Measurements from ENCODE around the gene ZCCHC2. TPM values are rescaled to one million over a fixed set of nuclear protein-coding genes. Genes with fewer than 3 reads are reported as not detected.

The ZCCHC2 gene
- total RNA-seq, 1 donor from 2014 or later, result 18.3 TPM

DNA sequence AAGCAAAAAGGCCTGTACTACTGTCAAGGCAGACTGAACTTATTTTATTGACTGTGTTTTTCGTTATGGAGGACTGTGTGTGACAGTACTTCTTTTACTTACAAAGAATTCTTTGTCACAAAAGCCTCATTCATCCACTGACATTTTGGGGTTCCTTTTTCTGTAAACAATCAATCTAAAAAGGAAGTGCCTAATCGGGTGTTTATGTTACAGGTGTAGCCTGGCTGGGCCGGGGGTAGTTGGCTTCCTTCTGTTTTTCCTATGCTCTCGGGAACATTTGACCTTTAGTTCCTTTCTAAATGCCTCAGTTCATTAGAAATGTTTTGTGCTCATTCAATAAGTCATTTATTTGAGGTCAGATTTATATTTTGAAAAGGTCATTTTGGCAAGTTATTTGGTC is 8.3 kb downstream of the ZCCHC2 start:
- Mint-ChIP-seq H3K9me3 (no peaks in the 10 kb centered on the region), H3K27ac (no peak overlapping the region), H3K4me3 (no peak overlapping the region), H3K27me3 (ENCODE audit: low read depth) (no peaks in the 10 kb centered on the region), H3K4me1 (peaks cover 20% of the 10 kb centered on the region), H3K36me3 (no peaks in the 10 kb centered on the region)
- no peak for DNase-seq (ENCODE audit: low spot score in 2 of 2, unreplicated experiment in 2 of 2)
- TF ChIP-seq, protein P1, sequence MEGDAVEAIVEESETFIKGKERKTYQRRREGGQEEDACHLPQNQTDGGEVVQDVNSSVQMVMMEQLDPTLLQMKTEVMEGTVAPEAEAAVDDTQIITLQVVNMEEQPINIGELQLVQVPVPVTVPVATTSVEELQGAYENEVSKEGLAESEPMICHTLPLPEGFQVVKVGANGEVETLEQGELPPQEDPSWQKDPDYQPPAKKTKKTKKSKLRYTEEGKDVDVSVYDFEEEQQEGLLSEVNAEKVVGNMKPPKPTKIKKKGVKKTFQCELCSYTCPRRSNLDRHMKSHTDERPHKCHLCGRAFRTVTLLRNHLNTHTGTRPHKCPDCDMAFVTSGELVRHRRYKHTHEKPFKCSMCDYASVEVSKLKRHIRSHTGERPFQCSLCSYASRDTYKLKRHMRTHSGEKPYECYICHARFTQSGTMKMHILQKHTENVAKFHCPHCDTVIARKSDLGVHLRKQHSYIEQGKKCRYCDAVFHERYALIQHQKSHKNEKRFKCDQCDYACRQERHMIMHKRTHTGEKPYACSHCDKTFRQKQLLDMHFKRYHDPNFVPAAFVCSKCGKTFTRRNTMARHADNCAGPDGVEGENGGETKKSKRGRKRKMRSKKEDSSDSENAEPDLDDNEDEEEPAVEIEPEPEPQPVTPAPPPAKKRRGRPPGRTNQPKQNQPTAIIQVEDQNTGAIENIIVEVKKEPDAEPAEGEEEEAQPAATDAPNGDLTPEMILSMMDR (IDR thresholded peaks at IDR 0.05; ENCODE audit: unreplicated experiment), result no peak

- no peak overlapping the region for H3K27ac Mint-ChIP-seq
- H3K27me3 Mint-ChIP-seq (ENCODE audit: low read depth), result no peaks in the 10 kb centered on the region
- H3K36me3 Mint-ChIP-seq, result no peaks in the 10 kb centered on the region
- DNase-seq (ENCODE audit: low spot score in 2 of 2, unreplicated experiment in 2 of 2), result no peak
- TF ChIP-seq, protein P1 (IDR thresholded peaks at IDR 0.05; ENCODE audit: unreplicated experiment), result no peak
- no peak overlapping the region for H3K4me3 Mint-ChIP-seq
- peaks cover 17% of the 10 kb centered on the region for H3K4me1 Mint-ChIP-seq
- no peaks in the 10 kb centered on the region for H3K9me3 Mint-ChIP-seq
Observed at GRCh38 chr18:62531931-62532330, 9.1 kb downstream of the ZCCHC2 start.

DNA sequence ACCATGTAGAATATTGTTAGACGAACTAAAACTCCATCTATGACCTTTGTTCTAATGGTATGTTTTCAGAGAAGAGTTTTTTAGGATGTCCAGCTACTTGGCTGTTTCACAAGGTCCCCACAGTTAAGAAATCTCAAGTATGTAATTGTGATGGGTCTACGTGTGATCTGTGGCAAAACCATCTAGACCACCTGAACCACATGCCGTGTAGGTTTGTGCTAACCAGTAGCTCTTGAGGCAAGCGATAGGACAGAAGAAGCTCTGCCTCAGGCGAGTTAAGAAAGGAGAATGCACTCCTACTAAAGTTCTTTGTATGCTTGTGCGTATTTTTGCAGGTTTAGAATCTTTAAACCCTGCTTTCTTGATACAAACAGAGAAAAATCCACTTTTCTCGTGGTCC is 13.2 kb downstream of the ZCCHC2 start:
- Mint-ChIP-seq H3K27me3 (ENCODE audit: low read depth) (no peaks in the 10 kb centered on the region), H3K36me3 (no peaks in the 10 kb centered on the region), H3K27ac (no peak overlapping the region), H3K9me3 (no peaks in the 10 kb centered on the region), H3K4me3 (no peak overlapping the region), H3K4me1 (no peaks in the 10 kb centered on the region)
- TF ChIP-seq, protein P1 (IDR thresholded peaks at IDR 0.05; ENCODE audit: unreplicated experiment), result no peak
- no peak for DNase-seq (ENCODE audit: low spot score in 2 of 2, unreplicated experiment in 2 of 2)

- Mint-ChIP-seq H3K36me3 (peaks cover under 1% of the 10 kb centered on the region), H3K9me3 (no peaks in the 10 kb centered on the region), H3K27me3 (ENCODE audit: low read depth) (no peaks in the 10 kb centered on the region), H3K4me3 (no peak overlapping the region), H3K27ac (no peak overlapping the region), H3K4me1 (no peaks in the 10 kb centered on the region)
- TF ChIP-seq, protein P1 (IDR thresholded peaks at IDR 0.05; ENCODE audit: unreplicated experiment), result no peak
- DNase-seq (ENCODE audit: low spot score in 2 of 2, unreplicated experiment in 2 of 2), result no peak
Observed at GRCh38 chr18:62537042-62537894, 14.4 kb downstream of the ZCCHC2 start.

DNA sequence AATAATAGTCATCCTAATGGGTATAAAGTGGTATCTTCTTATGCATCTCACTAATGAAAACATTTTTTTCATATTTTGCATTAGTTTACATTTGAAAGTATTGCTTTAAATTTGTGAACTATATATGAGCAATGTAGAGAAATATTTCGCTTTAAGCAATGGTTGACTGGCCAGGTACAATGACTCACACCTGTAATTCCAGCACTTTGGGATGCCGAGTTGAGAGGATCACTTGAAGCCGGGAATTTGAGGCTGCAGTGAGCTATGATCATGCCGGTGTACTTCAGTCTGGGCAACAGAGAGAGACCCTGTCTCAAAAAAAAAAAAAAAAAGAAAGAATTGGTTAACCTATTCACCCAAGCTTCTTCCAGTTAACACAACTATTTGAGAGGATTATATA is 15.1 kb downstream of the ZCCHC2 start:
- no peaks in the 10 kb centered on the region for H3K9me3 Mint-ChIP-seq
- H3K4me1 Mint-ChIP-seq, result no peaks in the 10 kb centered on the region
- TF ChIP-seq, protein P1 (IDR thresholded peaks at IDR 0.05; ENCODE audit: unreplicated experiment), result no peak
- H3K4me3 Mint-ChIP-seq, result no peak overlapping the region
- no peaks in the 10 kb centered on the region for H3K27me3 Mint-ChIP-seq (ENCODE audit: low read depth)
- peaks cover 5% of the 10 kb centered on the region for H3K36me3 Mint-ChIP-seq
- H3K27ac Mint-ChIP-seq, result no peak overlapping the region
- no peak for DNase-seq (ENCODE audit: low spot score in 2 of 2, unreplicated experiment in 2 of 2)
